ENCODE results near the gene PDIA5. TPM values are rescaled to one million over a fixed set of nuclear protein-coding genes. Genes with fewer than 3 reads are reported as not detected.

The PDIA5 gene
- total and polyA plus RNA-seq, 2 of the 4 experiments (the other 2 are of a cell fraction) = 19.4 to 42.0 TPM

DNA sequence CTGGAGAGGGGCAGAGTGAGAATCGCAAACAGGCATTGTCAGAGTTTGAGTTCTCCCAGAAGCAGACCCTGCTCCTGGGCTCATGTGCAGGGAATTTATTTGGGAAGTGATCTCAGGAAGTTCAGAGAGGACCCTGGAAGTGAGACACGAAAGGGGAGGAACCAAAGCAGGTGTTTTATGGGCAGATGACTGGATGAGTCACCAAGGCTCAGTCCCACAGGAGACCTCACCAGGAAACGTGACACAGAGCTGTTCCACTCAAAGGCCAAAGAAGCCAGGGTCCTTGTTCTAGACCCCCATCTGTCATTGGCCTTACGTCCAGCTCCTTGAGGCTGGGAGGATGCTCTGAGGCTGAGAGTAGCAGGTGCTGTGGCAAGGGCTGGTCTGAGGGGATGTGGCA is 91.5 kb downstream of the PDIA5 start:
- Histone ChIP-seq H3K27ac (ENCODE audit: insufficient read depth, low read length) (no peak overlapping the region), H3K27me3 (ENCODE audit: control insufficient read depth, insufficient read depth, low read length) (no peaks in the 10 kb centered on the region), H3K9me1 (ENCODE audit: insufficient read depth, low read length) (peaks cover 13% of the 10 kb centered on the region), H2BK5ac (ENCODE audit: low read depth, low read length, poor library complexity, severe bottlenecking) (no peak overlapping the region), H3K23ac (ENCODE audit: low read depth, low read length) (no peak overlapping the region), H3K36me3 (ENCODE audit: control insufficient read depth, insufficient read depth, low read length) (peaks cover 55% of the 10 kb centered on the region), H2BK15ac (ENCODE audit: low read depth, low read length) (no peak overlapping the region), H4K5ac (ENCODE audit: low read depth, low read length) (no peak overlapping the region), H2BK120ac (ENCODE audit: low read depth, low read length) (no peak overlapping the region), H4K20me1 (ENCODE audit: insufficient read depth, low read length) (no peaks in the 10 kb centered on the region), H3K14ac (replicated peaks; ENCODE audit: low read depth, low read length) (no peak overlapping the region), H3K4me1 (ENCODE audit: control insufficient read depth, insufficient read depth, low read length) (no peaks in the 10 kb centered on the region), H2AK5ac (ENCODE audit: low read depth, low read length) (no peak overlapping the region), H3K18ac (ENCODE audit: low read depth, low read length) (no peak overlapping the region), H3K56ac (ENCODE audit: extremely low read depth, insufficient read depth, low read length) (no peak overlapping the region), H3K4ac (ENCODE audit: low read depth, low read length) (no peak overlapping the region), H3K4me2 (ENCODE audit: low read depth, low read length) (no peak overlapping the region), H2BK20ac (ENCODE audit: low read depth, low read length) (no peak overlapping the region), H4K91ac (ENCODE audit: insufficient read depth, low read depth, low read length) (no peak overlapping the region), H4K8ac (ENCODE audit: low read depth in 2 of 2, low read length in 2 of 2) (no peak overlapping the region), H3K9ac (ENCODE audit: low read depth, low read length) (no peak overlapping the region), H3K4me3 (ENCODE audit: insufficient read depth, low read depth, low read length) (no peak overlapping the region), H3K9me3 (ENCODE audit: control insufficient read depth, insufficient read depth, low read length) (no peaks in the 10 kb centered on the region), H2AK9ac (replicated peaks; ENCODE audit: low read depth, low read length, poor library complexity) (no peak overlapping the region), H2AFZ (replicated peaks; ENCODE audit: low read length, poor library complexity) (no peak overlapping the region), H3K79me1 (ENCODE audit: low read depth in 1 of 2, low read length in 2 of 2) (no peaks in the 10 kb centered on the region)
- dilution Hi-C loops (cut with HindIII; ENCODE audit: low sequenced_read_pairs, unreplicated experiment) (no loop called here), in situ Hi-C loops (cut with MboI; ENCODE audit: low sequenced_read_pairs) (no loop called here), intact Hi-C loops (cut with micrococcal nuclease) (no loop called here)
- no TSS peak for BruUV-seq (replicated peaks)
- ChIA-PET POLR2A (ENCODE audit: unreplicated experiment) (no interaction called here), CTCF (no interaction called here)
- WGBS, 2 experiments (ENCODE audit: extremely low coverage in 2 of 2, insufficient read length in 1 of 2) = 100% methylated on average over 1 of the region's 4 CpGs; no CpG with 5 or more reads in 1 of the 2 experiments
- ATAC-seq (ENCODE audit: low read depth) (no peak), DNase-seq (no peak)
- TF ChIP-seq MAZ (IDR thresholded peaks at IDR 0.05; ENCODE audit: borderline replicate concordance, low read depth, low read length) (no peak), SMC3 (IDR thresholded peaks at IDR 0.05; ENCODE audit: low read depth, low read length) (no peak), POLR2A (IDR thresholded peaks at IDR 0.05; ENCODE audit: low read depth, low read length) (no peak), MAFK (IDR thresholded peaks at IDR 0.05; ENCODE audit: low read depth, low read length) (no peak), RAD21 (IDR thresholded peaks at IDR 0.05; ENCODE audit: low read length) (no peak), BHLHE40 (IDR thresholded peaks at IDR 0.05; ENCODE audit: low read depth, low read length) (no peak), RFX5 (IDR thresholded peaks at IDR 0.05; ENCODE audit: low read depth, low read length) (no peak), FOS (IDR thresholded peaks at IDR 0.05; ENCODE audit: low read depth, low read length) (no peak), USF2 (IDR thresholded peaks at IDR 0.05; ENCODE audit: low read depth, low read length) (no peak), RCOR1 (IDR thresholded peaks at IDR 0.05; ENCODE audit: insufficient replicate concordance, low read length) (no peak), CHD1 (IDR thresholded peaks at IDR 0.05; ENCODE audit: low read depth, low read length) (no peak), ELK1 (IDR thresholded peaks at IDR 0.05; ENCODE audit: borderline replicate concordance, low read depth, low read length) (no peak), CEBPB (IDR thresholded peaks at IDR 0.05; ENCODE audit: low read depth, low read length) (no peak), MXI1 (IDR thresholded peaks at IDR 0.05; ENCODE audit: borderline replicate concordance, low read depth, low read length) (no peak), NFE2L2 (IDR thresholded peaks at IDR 0.05; ENCODE audit: low read depth, low read length) (no peak)
- TF ChIP-seq, protein P1, sequence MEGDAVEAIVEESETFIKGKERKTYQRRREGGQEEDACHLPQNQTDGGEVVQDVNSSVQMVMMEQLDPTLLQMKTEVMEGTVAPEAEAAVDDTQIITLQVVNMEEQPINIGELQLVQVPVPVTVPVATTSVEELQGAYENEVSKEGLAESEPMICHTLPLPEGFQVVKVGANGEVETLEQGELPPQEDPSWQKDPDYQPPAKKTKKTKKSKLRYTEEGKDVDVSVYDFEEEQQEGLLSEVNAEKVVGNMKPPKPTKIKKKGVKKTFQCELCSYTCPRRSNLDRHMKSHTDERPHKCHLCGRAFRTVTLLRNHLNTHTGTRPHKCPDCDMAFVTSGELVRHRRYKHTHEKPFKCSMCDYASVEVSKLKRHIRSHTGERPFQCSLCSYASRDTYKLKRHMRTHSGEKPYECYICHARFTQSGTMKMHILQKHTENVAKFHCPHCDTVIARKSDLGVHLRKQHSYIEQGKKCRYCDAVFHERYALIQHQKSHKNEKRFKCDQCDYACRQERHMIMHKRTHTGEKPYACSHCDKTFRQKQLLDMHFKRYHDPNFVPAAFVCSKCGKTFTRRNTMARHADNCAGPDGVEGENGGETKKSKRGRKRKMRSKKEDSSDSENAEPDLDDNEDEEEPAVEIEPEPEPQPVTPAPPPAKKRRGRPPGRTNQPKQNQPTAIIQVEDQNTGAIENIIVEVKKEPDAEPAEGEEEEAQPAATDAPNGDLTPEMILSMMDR (conservative IDR thresholded peaks at IDR 0.05; ENCODE audit: low read depth, low read length) = no peak
